HFF-Myc (cell line): Measurements from ENCODE around the gene ACADVL.
A peak's percentile ranks its signal among the peaks of the same experiment; 100 is the strongest.

Source experiments
- DNase-seq: peaks from one replicate; pipeline ENCODE4 v3.0.0-alpha.2; 2011; ENCODE audit warnings: low read depth; ENCODE audit errors: extremely low read depth
- H3K4me3 ChIP-seq: replicated peaks from 2 replicates; pipeline ENCODE4 v1.5.1; 2011; ENCODE audit warnings: low read depth, mild to moderate bottlenecking, control low read depth, low read length
- CTCF ChIP-seq: IDR thresholded peaks from 2 replicates; pipeline ENCODE4 v1.5.1; 2012; ENCODE audit warnings: mild to moderate bottlenecking, low read depth, low read length, control low read depth; ENCODE audit errors: missing control alignments

Gene ACADVL

GRCh38 chr17:7261379-7262191 lies 41.8 kb downstream of the ACADVL start:
- peak overlapping the region; percentile 31 for H3K4me3 ChIP-seq
- no peak for DNase-seq
- TF ChIP-seq CTCF = no peak

GRCh38 chr17:7262192-7262934 lies 42.6 kb downstream of the ACADVL start, which contains the start of gene CLDN7:
TSS of gene CLDN7 (minus strand) at chr17:7262478. CDS start at chr17:7262043, 435 bp downstream.
- DNase-seq = no peak
- peak within 1 kb of the TSS; percentile 31 for H3K4me3 ChIP-seq

GRCh38 chr17:7262935-7263800 lies 43.4 kb downstream of the ACADVL start:
- H3K4me3 ChIP-seq = no peak overlapping the region
- TF ChIP-seq CTCF = no peak
- no peak for DNase-seq

More at GRCh38 chr17:7262192-7262934, 42.6 kb downstream of the ACADVL start, which contains the start of gene CLDN7:
- no peak for TF ChIP-seq CTCF

GRCh38 chr17:7263801-7264078 lies 44.0 kb downstream of the ACADVL start:
- no peak for TF ChIP-seq CTCF
- no peak overlapping the region for H3K4me3 ChIP-seq
- DNase-seq = no peak

- DNase-seq = no peak
- no peak for TF ChIP-seq CTCF
- H3K4me3 ChIP-seq = no peak overlapping the region
Measured at GRCh38 chr17:7266784-7267183, 47.0 kb downstream of the ACADVL start.
